ENCODE results near the gene TFG.

TFG gene

GRCh38 chr3:100775669-100776068, 66.4 kb downstream of the TFG start:
- DNase-seq: no peak
- Histone ChIP-seq H3K27me3 (replicated peaks in 2 of 5; ENCODE audit: control insufficient read depth in 4 of 5, insufficient read depth in 5 of 5, low read length in 4 of 5) (no peaks in the 10 kb centered on the region), H3K36me3 (ENCODE audit: control insufficient read depth in 4 of 4, insufficient read depth in 4 of 4, low read length in 3 of 4) (no peaks in the 10 kb centered on the region), H3K27ac (ENCODE audit: insufficient read depth in 1 of 2, low read depth in 1 of 2, low read length in 2 of 2, poor library complexity in 1 of 2, severe bottlenecking in 2 of 2) (no peak overlapping the region), H3K4me3 (ENCODE audit: control insufficient read depth in 1 of 7, extremely low read depth in 1 of 7, insufficient read depth in 4 of 7, low read depth in 2 of 7, low read length in 6 of 7) (no peak overlapping the region), H3K4me1 (ENCODE audit: control extremely low read depth in 1 of 4, control insufficient read depth in 4 of 4, insufficient read depth in 4 of 4, low read length in 3 of 4) (no peaks in the 10 kb centered on the region), H3K9me3 (ENCODE audit: control extremely low read depth in 1 of 5, control insufficient read depth in 4 of 5, insufficient read depth in 2 of 5, low read depth in 1 of 5, low read length in 4 of 5) (no peaks in the 10 kb centered on the region)
- CTCF ChIA-PET: no interaction called here
- POLR2A ChIA-PET: no interaction called here

- Histone ChIP-seq H3K4me1 (ENCODE audit: control extremely low read depth in 1 of 4, control insufficient read depth in 4 of 4, insufficient read depth in 4 of 4, low read length in 3 of 4) (no peaks in the 10 kb centered on the region), H3K9me3 (ENCODE audit: control extremely low read depth in 1 of 5, control insufficient read depth in 4 of 5, insufficient read depth in 2 of 5, low read depth in 1 of 5, low read length in 4 of 5) (no peaks in the 10 kb centered on the region), H3K36me3 (ENCODE audit: control insufficient read depth in 4 of 4, insufficient read depth in 4 of 4, low read length in 3 of 4) (no peaks in the 10 kb centered on the region), H3K27ac (ENCODE audit: insufficient read depth in 1 of 2, low read depth in 1 of 2, low read length in 2 of 2, poor library complexity in 1 of 2, severe bottlenecking in 2 of 2) (no peak overlapping the region), H3K4me3 (ENCODE audit: control insufficient read depth in 1 of 7, extremely low read depth in 1 of 7, insufficient read depth in 4 of 7, low read depth in 2 of 7, low read length in 6 of 7) (no peak overlapping the region), H3K27me3 (replicated peaks in 2 of 5; ENCODE audit: control insufficient read depth in 4 of 5, insufficient read depth in 5 of 5, low read length in 4 of 5) (no peaks in the 10 kb centered on the region)
- ChIA-PET POLR2A (no interaction called here), CTCF (interaction anchor here (1.3 to 1.4 kb wide), 2 partner anchors 9 to 36 kb away, joined by 3 read pairs; no protein-coding TSS in a partner anchor)
- 91% methylated on average over 2 of the region's 2 CpGs for WGBS (ENCODE audit: insufficient coverage)
- DNase-seq: no peak
These were observed 66.9 kb downstream of the TFG start for GRCh38 chr3:100776097-100776729.

GRCh38 chr3:100776746-100777145, 67.5 kb downstream of the TFG start:
- POLR2A ChIA-PET: interaction anchor here (0.7 kb wide), 1 partner anchor 137 kb away, joined by 3 read pairs; no protein-coding TSS in a partner anchor
- no peak overlapping the region for H3K27ac ChIP-seq (ENCODE audit: insufficient read depth in 1 of 2, low read depth in 1 of 2, low read length in 2 of 2, poor library complexity in 1 of 2, severe bottlenecking in 2 of 2)
- CTCF ChIA-PET: interaction anchor here (1.1 to 1.4 kb wide), 5 partner anchors 8 to 35 kb away, joined by 3 to 4 read pairs (median 3); no protein-coding TSS in a partner anchor
- no peaks in the 10 kb centered on the region for H3K4me1 ChIP-seq (ENCODE audit: control extremely low read depth in 1 of 4, control insufficient read depth in 4 of 4, insufficient read depth in 4 of 4, low read length in 3 of 4)
- no peaks in the 10 kb centered on the region for H3K9me3 ChIP-seq (ENCODE audit: control extremely low read depth in 1 of 5, control insufficient read depth in 4 of 5, insufficient read depth in 2 of 5, low read depth in 1 of 5, low read length in 4 of 5)
- H3K4me3 ChIP-seq (ENCODE audit: control insufficient read depth in 1 of 7, extremely low read depth in 1 of 7, insufficient read depth in 4 of 7, low read depth in 2 of 7, low read length in 6 of 7): no peak overlapping the region
- WGBS (ENCODE audit: insufficient coverage): no CpG with 5 or more reads among the region's 2 CpGs
- DNase-seq: no peak
- H3K27me3 ChIP-seq (replicated peaks in 2 of 5; ENCODE audit: control insufficient read depth in 4 of 5, insufficient read depth in 5 of 5, low read length in 4 of 5): no peaks in the 10 kb centered on the region
- no peaks in the 10 kb centered on the region for H3K36me3 ChIP-seq (ENCODE audit: control insufficient read depth in 4 of 4, insufficient read depth in 4 of 4, low read length in 3 of 4)

- POLR2A ChIA-PET: interaction anchor here (0.7 kb wide), 1 partner anchor 137 kb away, joined by 3 read pairs; no protein-coding TSS in a partner anchor
- Histone ChIP-seq H3K27me3 (replicated peaks in 2 of 5; ENCODE audit: control insufficient read depth in 4 of 5, insufficient read depth in 5 of 5, low read length in 4 of 5) (no peaks in the 10 kb centered on the region), H3K4me1 (ENCODE audit: control extremely low read depth in 1 of 4, control insufficient read depth in 4 of 4, insufficient read depth in 4 of 4, low read length in 3 of 4) (no peaks in the 10 kb centered on the region), H3K9me3 (ENCODE audit: control extremely low read depth in 1 of 5, control insufficient read depth in 4 of 5, insufficient read depth in 2 of 5, low read depth in 1 of 5, low read length in 4 of 5) (no peaks in the 10 kb centered on the region), H3K36me3 (ENCODE audit: control insufficient read depth in 4 of 4, insufficient read depth in 4 of 4, low read length in 3 of 4) (no peaks in the 10 kb centered on the region), H3K27ac (ENCODE audit: insufficient read depth in 1 of 2, low read depth in 1 of 2, low read length in 2 of 2, poor library complexity in 1 of 2, severe bottlenecking in 2 of 2) (no peak overlapping the region), H3K4me3 (ENCODE audit: control insufficient read depth in 1 of 7, extremely low read depth in 1 of 7, insufficient read depth in 4 of 7, low read depth in 2 of 7, low read length in 6 of 7) (no peak overlapping the region)
- CTCF ChIA-PET: interaction anchor here (0.5 to 1.4 kb wide), 6 partner anchors 8 to 686 kb away, joined by 3 to 4 read pairs (median 3); no protein-coding TSS in a partner anchor
- no peak for DNase-seq
These were observed 68.0 kb downstream of the TFG start for GRCh38 chr3:100777271-100777670.

- Histone ChIP-seq H3K36me3 (ENCODE audit: control insufficient read depth in 4 of 4, insufficient read depth in 4 of 4, low read length in 3 of 4) (no peaks in the 10 kb centered on the region), H3K27me3 (replicated peaks in 2 of 5; ENCODE audit: control insufficient read depth in 4 of 5, insufficient read depth in 5 of 5, low read length in 4 of 5) (no peaks in the 10 kb centered on the region), H3K9me3 (ENCODE audit: control extremely low read depth in 1 of 5, control insufficient read depth in 4 of 5, insufficient read depth in 2 of 5, low read depth in 1 of 5, low read length in 4 of 5) (no peaks in the 10 kb centered on the region), H3K4me3 (ENCODE audit: control insufficient read depth in 1 of 7, extremely low read depth in 1 of 7, insufficient read depth in 4 of 7, low read depth in 2 of 7, low read length in 6 of 7) (no peak overlapping the region), H3K27ac (ENCODE audit: insufficient read depth in 1 of 2, low read depth in 1 of 2, low read length in 2 of 2, poor library complexity in 1 of 2, severe bottlenecking in 2 of 2) (no peak overlapping the region), H3K4me1 (ENCODE audit: control extremely low read depth in 1 of 4, control insufficient read depth in 4 of 4, insufficient read depth in 4 of 4, low read length in 3 of 4) (no peaks in the 10 kb centered on the region)
- POLR2A ChIA-PET: no interaction called here
- CTCF ChIA-PET: no interaction called here
- peak in 1 of 3 donors; percentile 9 for DNase-seq
These were observed 70.2 kb downstream of the TFG start for GRCh38 chr3:100779480-100779879.

GRCh38 chr3:100780071-100780622, 70.9 kb downstream of the TFG start:
- Histone ChIP-seq H3K4me1 (ENCODE audit: control extremely low read depth in 1 of 4, control insufficient read depth in 4 of 4, insufficient read depth in 4 of 4, low read length in 3 of 4) (no peaks in the 10 kb centered on the region), H3K36me3 (ENCODE audit: control insufficient read depth in 4 of 4, insufficient read depth in 4 of 4, low read length in 3 of 4) (no peaks in the 10 kb centered on the region), H3K9me3 (ENCODE audit: control extremely low read depth in 1 of 5, control insufficient read depth in 4 of 5, insufficient read depth in 2 of 5, low read depth in 1 of 5, low read length in 4 of 5) (peaks cover 0 to 1% (median 0%) of the 10 kb centered on the region in 5 experiments), H3K27me3 (replicated peaks in 2 of 5; ENCODE audit: control insufficient read depth in 4 of 5, insufficient read depth in 5 of 5, low read length in 4 of 5) (no peaks in the 10 kb centered on the region), H3K4me3 (ENCODE audit: control insufficient read depth in 1 of 7, extremely low read depth in 1 of 7, insufficient read depth in 4 of 7, low read depth in 2 of 7, low read length in 6 of 7) (no peak overlapping the region), H3K27ac (ENCODE audit: insufficient read depth in 1 of 2, low read depth in 1 of 2, low read length in 2 of 2, poor library complexity in 1 of 2, severe bottlenecking in 2 of 2) (no peak overlapping the region)
- WGBS (ENCODE audit: insufficient coverage): 67% methylated on average over 1 of the region's 2 CpGs
- CTCF ChIA-PET: no interaction called here
- POLR2A ChIA-PET: no interaction called here
- DNase-seq: no peak

- ChIA-PET CTCF (no interaction called here), POLR2A (no interaction called here)
- no peak for DNase-seq
- Histone ChIP-seq H3K9me3 (ENCODE audit: control extremely low read depth in 1 of 5, control insufficient read depth in 4 of 5, insufficient read depth in 2 of 5, low read depth in 1 of 5, low read length in 4 of 5) (peaks cover 0 to 10% (median 3%) of the 10 kb centered on the region in 5 experiments), H3K27me3 (replicated peaks in 2 of 5; ENCODE audit: control insufficient read depth in 4 of 5, insufficient read depth in 5 of 5, low read length in 4 of 5) (no peaks in the 10 kb centered on the region), H3K36me3 (ENCODE audit: control insufficient read depth in 4 of 4, insufficient read depth in 4 of 4, low read length in 3 of 4) (no peaks in the 10 kb centered on the region), H3K4me1 (ENCODE audit: control extremely low read depth in 1 of 4, control insufficient read depth in 4 of 4, insufficient read depth in 4 of 4, low read length in 3 of 4) (no peaks in the 10 kb centered on the region), H3K4me3 (ENCODE audit: control insufficient read depth in 1 of 7, extremely low read depth in 1 of 7, insufficient read depth in 4 of 7, low read depth in 2 of 7, low read length in 6 of 7) (no peak overlapping the region), H3K27ac (ENCODE audit: insufficient read depth in 1 of 2, low read depth in 1 of 2, low read length in 2 of 2, poor library complexity in 1 of 2, severe bottlenecking in 2 of 2) (no peak overlapping the region)
- WGBS (ENCODE audit: insufficient coverage): 100% methylated on average over 2 of the region's 2 CpGs
These were observed 72.0 kb downstream of the TFG start for GRCh38 chr3:100781301-100781700.

Data from common myeloid progenitor, CD34-positive (primary cell).